Central memory CD4-positive, alpha-beta T cell (primary cell): ENCODE results near the gene AGRP.
"Not testable (repeated sequence)": the region's sequence is repeated elsewhere in the genome, so short reads cannot be mapped to it uniquely, and the experiment has no call there.

Experiments used
- DNase-seq: peaks from one replicate; pipeline ENCODE4 v3.0.0; 2022

AGRP gene

GRCh38 chr16:67504031-67505021 lies 21.0 kb upstream of the AGRP start:
- peak; percentile 40 for DNase-seq

GRCh38 chr16:67499106-67499505 lies 15.8 kb upstream of the AGRP start:
- DNase-seq, result no peak

GRCh38 chr16:67490335-67491096 lies 7.2 kb upstream of the AGRP start:
- DNase-seq, result no peak

- no peak for DNase-seq
Observed at GRCh38 chr16:67489401-67490083, 6.2 kb upstream of the AGRP start.

- DNase-seq, result not testable (repeated sequence)
Observed at GRCh38 chr16:67487561-67487960, 4.2 kb upstream of the AGRP start.

GRCh38 chr16:67486805-67487204 lies 3.5 kb upstream of the AGRP start:
- no peak for DNase-seq

GRCh38 chr16:67483731-67484525 lies 581 bp upstream of the AGRP start:
- no peak for DNase-seq

- no peak for DNase-seq
Observed at GRCh38 chr16:67482233-67482924, 968 bp downstream of the AGRP start.

GRCh38 chr16:67481561-67482232 lies 1.6 kb downstream of the AGRP start:
- DNase-seq, result peak; percentile 14

GRCh38 chr16:67480833-67481560 lies 2.4 kb downstream of the AGRP start, which contains the start of gene ATP6V0D1:
ATP6V0D1 (minus strand) TSS chr16:67481157; CDS start chr16:67481086, 71 bp downstream.
- DNase-seq, result peak; percentile 99

GRCh38 chr16:67477960-67478554 lies 5.3 kb downstream of the AGRP start:
- no peak for DNase-seq

- DNase-seq, result no peak
Observed at GRCh38 chr16:67474551-67475455, 8.5 kb downstream of the AGRP start.

GRCh38 chr16:67471758-67472384 lies 11.5 kb downstream of the AGRP start:
- DNase-seq, result no peak

- no peak for DNase-seq
Observed at GRCh38 chr16:67470359-67470758, 13.0 kb downstream of the AGRP start.

GRCh38 chr16:67468731-67469130 lies 14.6 kb downstream of the AGRP start:
- no peak for DNase-seq

GRCh38 chr16:67466581-67466980 lies 16.8 kb downstream of the AGRP start:
- DNase-seq, result no peak

GRCh38 chr16:67464565-67464964 lies 18.8 kb downstream of the AGRP start:
- DNase-seq, result no peak

- DNase-seq, result no peak
Observed at GRCh38 chr16:67463691-67464090, 19.7 kb downstream of the AGRP start.
